ENCODE measurements around the gene PTPRN2.

The PTPRN2 gene

DNA sequence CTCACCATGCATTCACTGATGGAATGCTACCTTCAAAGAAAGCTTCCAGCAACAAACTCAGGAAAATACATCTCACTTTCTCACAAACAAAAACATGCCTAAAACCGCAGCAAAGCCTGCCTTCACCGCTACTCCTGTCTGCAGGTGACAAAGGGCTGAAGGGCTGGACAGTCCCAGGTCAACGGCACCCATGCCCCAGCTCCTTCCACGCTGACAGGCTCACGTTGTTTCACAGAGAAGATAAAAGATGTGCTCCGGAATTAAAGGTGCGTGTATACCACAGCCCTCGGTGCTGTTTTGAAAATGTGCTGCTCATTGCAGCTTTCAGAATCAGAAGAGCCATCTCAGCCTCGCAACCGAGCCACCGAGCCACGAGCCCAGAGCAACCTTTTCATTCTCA is 445.0 kb downstream of the PTPRN2 start:
- DNase-seq: no peak

DNA sequence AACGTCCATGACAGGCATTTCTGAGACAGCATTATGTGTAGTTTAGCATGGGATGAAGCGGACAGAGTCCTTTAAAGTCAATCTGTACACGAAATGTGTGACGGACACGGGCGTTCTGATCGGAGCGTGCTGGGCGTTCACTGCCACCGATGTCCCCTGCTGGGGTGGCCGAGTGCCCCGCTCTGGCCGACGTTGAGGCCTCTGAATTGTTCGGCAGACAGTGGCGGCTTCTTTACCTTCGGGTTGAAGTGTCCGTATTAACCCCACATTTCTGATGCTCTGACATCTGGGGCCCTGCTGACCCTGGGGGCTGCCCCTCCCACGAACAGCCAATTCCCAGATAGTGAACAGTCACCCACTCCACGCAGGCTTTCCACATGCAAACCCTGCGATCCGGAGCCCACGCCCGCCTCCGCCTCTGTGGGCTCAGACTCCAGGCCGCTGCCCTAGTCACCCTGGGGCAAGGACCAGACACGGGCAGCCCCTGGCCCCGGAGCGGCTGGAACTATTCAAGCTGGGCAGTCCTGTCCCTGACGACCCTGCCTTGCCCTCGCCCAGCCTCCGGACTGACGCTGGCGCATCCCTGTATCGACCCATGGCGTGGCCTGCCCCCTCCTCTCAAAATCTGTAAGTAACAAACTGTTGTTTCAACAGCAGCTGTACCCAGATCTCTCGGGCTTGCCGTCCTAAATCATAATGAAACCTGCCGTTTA is 445.7 kb downstream of the PTPRN2 start:
- no peak for DNase-seq

- DNase-seq: no peak
Measured at GRCh38 chr7:158141221-158141582, 446.4 kb downstream of the PTPRN2 start.

DNA sequence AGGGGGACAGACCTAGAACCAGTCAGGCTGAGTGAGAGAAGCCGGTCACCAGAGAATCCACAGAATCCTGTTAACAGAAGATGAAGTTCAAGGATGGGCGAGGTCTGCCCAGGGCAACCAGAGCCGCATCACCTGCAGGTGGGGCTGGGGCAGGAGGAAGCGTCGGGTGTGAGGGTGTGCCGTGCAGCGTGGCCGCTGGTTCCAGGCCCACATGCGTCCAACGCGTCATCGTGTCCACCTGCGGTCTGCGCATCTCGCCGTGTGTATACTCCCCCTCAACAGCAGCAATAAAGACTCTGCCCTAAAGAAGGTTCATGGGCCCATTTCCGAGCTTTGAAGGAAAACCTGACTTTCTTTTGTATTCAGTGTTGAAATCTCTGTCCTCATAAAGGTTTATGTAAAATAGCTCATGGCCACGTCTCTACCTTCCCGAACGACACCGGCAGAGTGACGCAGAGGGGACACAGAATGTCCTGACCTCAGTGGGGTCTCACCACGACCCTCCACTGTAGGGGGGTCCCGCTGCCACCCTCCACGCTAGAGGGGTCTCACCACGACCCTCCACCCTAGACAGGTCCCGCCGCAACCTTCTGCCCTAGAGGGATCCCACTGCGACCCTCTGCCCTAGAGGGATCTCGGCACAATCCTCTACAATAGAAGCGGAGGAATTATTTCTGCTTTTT is 446.9 kb downstream of the PTPRN2 start:
- DNase-seq: no peak

DNA sequence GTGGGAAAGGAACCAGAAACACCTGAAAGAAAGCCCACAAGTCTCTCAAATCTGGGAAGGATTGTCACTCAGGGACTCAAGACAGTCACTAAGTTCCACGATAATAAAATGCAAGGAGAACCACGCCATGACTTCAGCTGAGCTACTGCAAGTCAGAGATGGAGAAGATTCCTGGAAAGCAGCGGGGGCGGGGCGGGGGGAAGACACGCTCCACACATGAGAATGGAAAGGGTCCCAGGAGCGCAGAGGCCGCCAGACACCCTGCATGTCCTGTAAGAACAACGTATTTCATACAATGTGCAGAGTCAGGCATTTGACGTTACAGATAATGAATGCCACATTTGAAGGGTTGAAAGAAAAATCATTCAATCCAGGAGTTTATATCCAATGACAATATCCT is 448.1 kb downstream of the PTPRN2 start:
- no peak for DNase-seq

DNA sequence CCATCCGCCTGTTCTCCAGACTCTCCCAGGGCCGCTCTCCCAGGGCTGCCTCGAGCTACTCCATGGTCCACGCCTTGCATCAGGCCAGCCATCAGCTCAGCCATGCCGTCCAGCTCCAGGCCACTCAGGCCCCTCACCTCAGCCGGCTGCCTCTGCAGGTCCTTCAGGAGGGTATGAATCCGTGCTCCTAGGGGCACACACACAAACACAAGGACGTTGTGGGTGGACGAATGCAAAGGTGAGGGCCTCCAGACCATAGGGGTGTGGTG is 449.4 kb downstream of the PTPRN2 start:
- no peak for DNase-seq

- DNase-seq: no peak
Measured at GRCh38 chr7:158137516-158138328, 449.9 kb downstream of the PTPRN2 start.

- no peak for DNase-seq
Measured at GRCh38 chr7:158135931-158136330, 451.7 kb downstream of the PTPRN2 start.

- no peak for DNase-seq
Measured at GRCh38 chr7:158134824-158135223, 452.8 kb downstream of the PTPRN2 start.

- no peak for DNase-seq
Measured at GRCh38 chr7:158133515-158134271, 453.9 kb downstream of the PTPRN2 start.

GRCh38 chr7:158133057-158133456 is 454.6 kb downstream of the PTPRN2 start:
- DNase-seq: no peak

DNA sequence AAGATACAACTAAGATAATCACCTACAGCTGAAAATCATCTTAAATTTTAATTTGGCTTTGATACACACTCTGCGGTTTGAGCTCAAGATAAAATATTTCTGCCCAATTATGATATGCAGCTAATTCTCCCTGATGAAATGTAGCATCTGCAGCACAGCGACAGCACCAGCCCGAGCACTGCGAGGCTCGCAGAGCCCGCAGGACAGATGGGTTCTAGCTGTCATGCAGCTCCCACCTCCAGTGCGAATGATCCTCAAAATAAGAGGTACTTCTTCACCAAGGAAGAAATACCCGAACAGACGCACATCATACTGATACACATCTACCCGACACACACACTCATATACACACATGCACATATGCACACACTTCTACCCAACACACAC is 457.6 kb downstream of the PTPRN2 start:
- no peak for DNase-seq

- DNase-seq: no peak
Measured at GRCh38 chr7:158129037-158130022, 458.3 kb downstream of the PTPRN2 start.

- DNase-seq: no peak
Measured at GRCh38 chr7:158128572-158128971, 459.1 kb downstream of the PTPRN2 start.

- DNase-seq: no peak
Measured at GRCh38 chr7:158127241-158127640, 460.4 kb downstream of the PTPRN2 start.

DNA sequence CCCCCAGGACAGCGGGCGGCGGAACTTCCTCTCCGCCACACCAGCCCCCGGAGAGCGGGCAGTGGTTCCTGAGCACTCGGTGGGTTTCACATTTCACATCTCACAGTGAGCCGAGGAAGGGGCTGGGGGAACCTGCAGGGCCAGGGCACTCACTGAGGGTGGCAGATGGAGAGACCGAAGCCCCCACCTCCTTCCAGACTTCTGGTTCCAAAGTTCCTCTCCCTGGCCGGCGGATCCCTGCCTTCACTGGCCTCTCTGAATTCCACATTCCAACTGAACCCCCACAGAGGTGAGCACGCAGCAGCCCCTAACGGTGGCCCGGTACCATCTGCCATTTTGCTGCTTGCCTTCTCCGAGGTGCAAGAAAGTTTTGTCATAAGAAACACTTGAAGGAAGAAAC is 461.0 kb downstream of the PTPRN2 start:
- DNase-seq: no peak

- DNase-seq: no peak
Measured at GRCh38 chr7:158125721-158126120, 461.9 kb downstream of the PTPRN2 start.

GRCh38 chr7:158125091-158125490 is 462.5 kb downstream of the PTPRN2 start:
- no peak for DNase-seq

DNA sequence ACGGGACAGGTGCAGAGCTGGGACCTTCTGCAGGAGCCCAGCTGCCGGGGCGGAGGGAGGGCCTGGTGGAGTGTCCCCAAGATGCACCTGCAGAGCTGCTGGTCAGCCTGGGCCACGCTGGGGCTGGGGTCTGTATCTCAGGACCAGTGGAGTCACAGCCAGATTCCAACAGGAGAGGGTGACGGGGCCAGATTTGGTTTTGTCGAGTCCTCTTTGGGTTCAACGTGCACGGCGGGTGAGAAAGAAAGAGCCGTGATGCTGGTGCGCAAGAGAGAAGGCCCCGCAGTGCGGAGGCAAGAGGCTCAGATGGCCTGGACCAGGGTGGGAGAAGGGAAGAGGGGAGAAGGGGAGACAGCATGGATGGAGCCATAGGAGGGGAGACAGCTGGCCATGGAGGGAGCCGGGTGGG is 462.9 kb downstream of the PTPRN2 start:
- no peak for DNase-seq

DNA sequence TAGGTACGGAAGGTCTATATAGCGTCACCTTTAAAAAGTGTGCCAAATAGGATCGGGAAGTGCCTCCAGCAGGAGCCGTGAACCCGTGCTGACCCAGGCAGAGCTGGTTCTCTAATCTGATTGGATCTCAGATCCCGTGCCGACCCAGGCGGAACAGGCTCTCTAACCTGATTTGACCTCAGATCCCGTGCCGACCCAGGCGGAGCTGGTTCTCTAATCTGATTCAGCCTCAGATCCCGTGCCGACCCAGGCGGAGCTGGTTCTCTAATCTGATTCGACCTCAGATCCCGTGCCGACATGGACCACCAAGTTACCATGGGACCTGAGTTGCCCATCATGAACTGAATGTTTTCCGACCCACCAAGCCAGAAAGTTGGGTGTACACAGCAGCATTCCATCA is 463.9 kb downstream of the PTPRN2 start:
- DNase-seq: no peak

- DNase-seq: no peak
Measured at GRCh38 chr7:158123214-158123613, 464.4 kb downstream of the PTPRN2 start.

DNA sequence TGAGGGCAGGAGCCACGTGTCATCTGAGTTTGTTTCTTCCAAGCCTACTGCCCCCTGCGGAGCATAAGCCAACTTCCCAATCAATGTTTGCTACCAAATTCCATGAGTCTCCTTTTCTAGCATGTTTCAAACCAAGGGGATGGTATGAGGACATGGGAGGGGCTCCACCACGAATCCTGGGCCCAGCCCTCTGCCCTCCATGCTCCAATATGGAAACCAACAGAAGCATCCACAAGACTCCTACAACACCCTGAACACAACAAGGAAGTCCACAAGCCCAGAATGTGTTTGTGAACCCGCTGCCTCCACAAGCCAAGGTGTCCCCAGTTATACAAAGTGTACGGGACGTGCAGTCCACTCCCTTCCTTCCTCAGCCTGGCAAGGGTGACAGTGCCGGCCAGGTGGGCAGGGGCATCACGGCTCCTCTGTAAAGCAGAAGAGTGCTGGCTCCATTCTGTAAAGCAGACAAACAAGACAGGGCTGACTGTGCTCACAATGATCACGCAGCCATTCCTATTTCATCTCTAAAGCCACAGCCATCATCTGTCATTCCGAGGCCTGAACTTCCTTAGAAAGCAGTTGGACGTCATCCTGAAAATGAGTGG is 466.1 kb downstream of the PTPRN2 start:
- DNase-seq: no peak
